HuH-7.5 (cell line): ENCODE data around the gene CDK17.

Source experiments
- DNase-seq: peaks from one replicate; pipeline ENCODE4 v3.0.0; 2011; ENCODE audit warnings: low spot score

The CDK17 gene

DNA sequence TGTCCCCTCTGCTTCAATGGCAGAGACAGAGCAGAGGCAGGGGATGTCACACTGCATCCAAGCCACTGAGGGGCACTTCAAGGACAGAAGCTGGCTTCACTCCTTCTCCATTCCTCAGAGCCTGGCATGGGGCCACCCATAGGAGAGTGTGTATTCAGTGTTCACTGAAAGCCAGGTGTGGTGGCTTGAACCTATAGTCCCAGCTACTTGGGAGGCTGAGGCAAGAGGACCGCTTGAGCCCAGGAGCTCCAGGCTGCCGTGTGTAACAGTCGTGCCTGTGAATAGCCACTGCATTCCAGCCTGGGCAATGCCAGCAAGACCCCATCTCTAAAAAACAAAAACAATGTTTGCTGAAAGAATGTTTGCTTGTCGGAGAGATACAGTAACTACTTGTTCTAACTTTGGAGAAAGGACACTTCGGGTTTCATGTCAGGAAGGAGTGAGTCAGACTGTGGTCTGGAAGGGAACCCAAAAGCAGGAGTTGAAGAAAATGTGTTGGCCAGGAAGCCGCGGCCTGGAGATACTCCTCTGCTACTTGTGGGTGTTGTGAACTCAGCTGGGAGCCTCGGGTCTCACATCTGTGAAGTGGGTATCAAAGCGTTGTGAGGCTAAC lies 162.7 kb downstream of the CDK17 start:
- no peak for DNase-seq

- no peak for DNase-seq
Measured at GRCh38 chr12:96237035-96237434, 163.2 kb downstream of the CDK17 start.

DNA sequence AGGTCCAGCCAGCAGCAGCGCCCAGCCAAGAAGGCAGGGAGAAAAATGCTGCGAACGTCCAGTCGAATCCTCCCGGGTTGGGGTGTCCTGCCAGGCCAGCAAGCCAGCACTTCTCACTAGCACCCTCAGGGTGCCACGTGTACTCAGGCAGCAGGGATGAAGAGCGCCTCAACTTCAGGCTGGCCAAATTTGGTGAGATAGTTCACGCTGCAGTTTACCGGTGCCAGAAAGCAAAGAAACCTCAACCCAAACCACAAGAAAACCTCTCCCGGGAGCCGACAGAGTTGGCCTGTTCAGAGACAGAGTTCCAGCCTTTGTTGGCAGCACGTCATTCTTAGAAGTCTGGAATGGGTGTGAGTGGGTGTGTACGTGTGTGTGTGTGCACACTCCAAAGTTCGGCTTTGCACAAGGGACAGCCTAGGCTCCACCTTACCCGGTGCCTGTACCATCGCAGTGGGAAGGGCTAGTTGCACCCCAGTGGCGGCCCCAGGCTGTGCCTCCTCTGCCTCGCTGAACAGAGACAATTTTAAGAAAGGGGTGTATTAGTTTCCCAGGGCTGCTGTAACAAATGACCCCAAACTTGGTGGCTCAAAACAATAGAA lies 163.9 kb downstream of the CDK17 start:
- DNase-seq = no peak

- DNase-seq = no peak
Measured at GRCh38 chr12:96235484-96235826, 164.8 kb downstream of the CDK17 start.

- DNase-seq = no peak
Measured at GRCh38 chr12:96234591-96235483, 165.4 kb downstream of the CDK17 start.

- DNase-seq = no peak
Measured at GRCh38 chr12:96233939-96234461, 166.2 kb downstream of the CDK17 start.

DNA sequence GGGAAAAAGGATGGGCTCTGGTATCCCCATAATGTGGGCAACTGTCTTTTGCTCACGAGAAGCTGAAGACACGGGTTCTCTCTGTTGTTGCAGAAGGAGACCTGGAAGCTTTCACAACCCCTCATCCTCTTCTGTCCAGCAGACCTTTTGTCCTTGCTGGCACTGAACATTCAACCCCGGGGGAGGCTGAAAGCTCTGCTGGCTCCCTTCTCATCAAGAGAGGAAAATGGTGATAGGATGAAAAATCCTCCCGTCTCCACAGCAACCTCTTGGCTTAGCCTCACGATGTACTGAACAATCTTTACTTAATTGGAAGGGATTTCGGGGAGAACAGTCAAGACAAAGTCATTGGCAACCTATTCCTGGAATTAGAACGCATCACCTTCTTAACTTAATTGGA lies 167.1 kb downstream of the CDK17 start:
- DNase-seq = no peak

DNA sequence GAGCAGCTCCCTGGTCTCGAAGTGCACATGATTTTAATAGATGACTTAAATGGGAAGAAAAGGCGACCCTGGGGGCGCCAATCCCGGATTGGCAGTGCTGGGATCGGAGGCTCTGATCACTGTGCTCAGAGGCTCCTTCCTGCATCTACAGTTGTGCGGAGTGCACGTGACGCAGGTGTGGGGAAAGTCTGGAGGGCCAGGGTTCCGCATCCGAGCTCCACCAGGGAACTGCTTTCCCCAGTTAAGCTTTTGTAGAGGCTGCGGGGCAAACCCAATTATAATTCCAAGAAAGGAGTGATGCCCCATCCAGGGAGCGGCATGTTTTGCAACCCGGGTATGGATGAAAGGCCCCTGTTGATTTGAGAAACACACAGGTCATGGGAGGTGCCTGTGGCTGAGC lies 169.6 kb downstream of the CDK17 start:
- DNase-seq = no peak

- DNase-seq = no peak
Measured at GRCh38 chr12:96228566-96229248, 171.5 kb downstream of the CDK17 start.
